SHP77 (cell line): Measurements from ENCODE around the gene UBE2I.
"Not testable (repeated sequence)": the region's sequence is repeated elsewhere in the genome, so short reads cannot be mapped to it uniquely, and the experiment has no call there.

Source experiments
- DNase-seq, 2 experiments: peaks; one replicate each; lab custom pipeline; 2025; lab: John Stamatoyannopoulos, UW

The UBE2I gene

DNA sequence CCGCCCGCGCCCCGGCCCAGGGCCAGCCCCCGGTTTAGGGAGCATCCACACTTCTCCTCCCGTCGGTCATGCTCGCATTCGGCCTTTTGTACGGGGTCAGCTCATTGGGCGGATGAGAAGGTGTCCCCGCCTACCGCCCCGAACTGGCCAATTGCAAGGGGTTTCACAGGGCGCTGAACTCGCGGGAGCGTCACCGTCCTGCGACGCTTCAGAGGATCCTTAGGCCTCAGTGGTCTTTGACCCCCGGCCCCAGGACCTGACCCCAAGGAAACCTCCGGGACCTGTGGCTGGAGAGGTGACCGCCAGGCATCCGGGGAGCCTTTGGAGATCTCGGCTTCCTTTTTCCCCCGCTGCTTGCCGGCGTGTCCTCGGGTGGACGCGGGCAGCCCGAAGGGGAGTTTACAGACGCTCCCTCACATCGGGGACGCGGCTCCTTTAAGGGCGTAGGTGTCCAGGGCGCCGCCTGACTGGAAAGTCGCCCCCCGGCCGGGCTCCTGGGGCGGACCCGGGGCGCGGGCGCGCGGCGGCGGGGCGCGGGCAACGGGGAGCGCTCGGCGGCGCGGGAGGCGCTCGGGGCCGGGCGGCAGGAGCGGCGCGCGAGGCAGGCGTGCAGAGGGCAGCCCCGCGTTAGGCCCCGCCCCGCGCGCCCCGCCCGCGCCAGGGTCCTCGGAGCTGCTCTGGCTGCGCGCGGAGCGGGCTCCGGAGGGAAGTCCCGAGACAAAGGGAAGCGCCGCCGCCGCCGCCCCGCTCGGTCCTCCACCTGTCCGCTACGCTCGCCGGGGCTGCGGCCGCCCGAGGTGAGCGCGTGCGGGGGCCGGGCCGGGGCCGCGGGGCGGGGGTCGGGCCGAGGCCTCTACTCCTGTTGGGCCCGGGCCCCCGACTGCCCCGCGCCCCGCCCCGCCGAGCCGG lies at the start of gene UBE2I:
Gene UBE2I, plus strand, starts transcription at position 660 of the 909 bp plus-strand sequence. CDS start 4,395 bp downstream, outside the sequence.
- peak; percentile 91 to 93 for DNase-seq

DNA sequence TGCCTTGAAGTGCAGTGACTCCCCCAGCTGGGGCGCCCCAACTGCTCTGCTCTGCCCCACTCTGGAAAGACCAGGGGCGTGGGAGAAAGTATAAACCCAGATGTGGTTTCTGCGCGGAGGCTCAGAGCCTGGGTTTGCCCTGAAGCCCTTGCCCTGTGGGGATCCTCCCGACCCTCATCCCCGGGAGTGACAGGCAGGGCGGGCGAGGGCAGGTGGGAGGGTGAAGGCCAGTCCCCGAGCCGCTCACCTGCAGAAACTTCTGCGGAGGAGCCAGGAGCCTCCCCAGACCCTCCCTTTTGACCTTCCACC lies 49.7 kb upstream of the UBE2I start:
- DNase-seq = no peak

DNA sequence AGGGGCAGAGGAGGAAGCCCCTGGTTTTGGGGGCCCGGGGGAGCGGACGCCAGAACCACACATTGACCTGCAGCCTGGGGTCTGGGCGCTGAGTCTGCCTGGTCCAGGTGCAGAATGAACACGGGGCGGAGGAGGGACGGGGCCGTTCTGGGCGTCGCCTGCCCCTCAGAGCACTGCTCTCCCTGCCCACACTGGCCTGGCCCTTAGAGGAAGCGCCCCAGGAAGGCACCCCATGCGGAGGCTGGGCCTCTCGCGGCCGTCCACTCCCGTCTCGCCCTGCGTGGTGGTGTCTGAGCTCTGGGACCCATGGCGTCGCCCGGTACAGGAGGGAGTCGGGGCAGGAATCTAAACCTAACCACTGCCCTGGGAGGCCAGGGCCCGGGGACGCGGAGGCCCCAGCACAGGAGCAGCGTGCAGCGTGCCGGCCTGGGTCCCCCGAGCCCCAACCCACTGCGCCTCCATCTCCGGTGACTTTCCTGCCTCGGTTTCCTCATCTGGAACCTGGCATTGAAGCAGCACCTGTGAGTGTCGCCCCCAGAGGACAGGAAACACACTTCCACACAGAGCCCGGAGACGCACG lies 49.2 kb upstream of the UBE2I start:
- no peak for DNase-seq

DNA sequence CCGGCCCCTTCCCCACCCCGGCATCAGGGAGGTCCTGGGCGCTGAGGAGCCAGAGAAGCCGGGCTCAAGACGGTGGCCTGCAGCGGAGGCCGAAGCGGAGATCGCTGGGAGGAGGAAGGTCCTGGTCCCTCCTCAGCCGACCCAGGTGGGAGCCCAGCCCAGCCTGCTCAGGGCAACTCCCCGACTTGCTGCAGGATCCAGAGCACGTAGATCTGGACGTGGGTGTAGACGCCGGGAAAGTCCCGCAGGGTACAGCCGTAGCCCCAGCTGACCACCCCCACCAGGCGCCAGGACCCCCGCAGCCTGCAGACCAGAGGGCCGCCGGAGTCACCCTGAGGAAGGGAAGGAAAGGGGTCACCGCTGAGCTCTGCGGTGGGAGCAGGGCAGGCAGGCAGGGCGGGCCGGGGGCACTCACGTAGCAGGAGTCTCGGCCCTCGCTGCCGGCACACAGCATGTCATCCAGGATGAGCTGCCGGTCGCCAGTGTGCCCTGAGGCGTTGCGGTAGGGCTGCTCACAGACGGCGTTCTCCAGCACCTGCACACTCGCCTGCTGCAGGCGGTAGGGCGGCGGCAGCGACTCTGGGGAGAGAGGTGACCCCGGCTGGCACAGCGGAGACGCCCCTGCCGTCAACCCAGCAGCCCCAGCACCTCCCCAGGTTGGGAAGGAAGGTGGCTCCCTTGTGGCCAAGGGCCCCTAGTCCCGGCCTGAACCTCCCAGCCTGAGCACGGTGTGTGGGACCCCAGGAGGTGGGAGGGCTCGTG lies 48.1 kb upstream of the UBE2I start:
- DNase-seq = no peak

DNA sequence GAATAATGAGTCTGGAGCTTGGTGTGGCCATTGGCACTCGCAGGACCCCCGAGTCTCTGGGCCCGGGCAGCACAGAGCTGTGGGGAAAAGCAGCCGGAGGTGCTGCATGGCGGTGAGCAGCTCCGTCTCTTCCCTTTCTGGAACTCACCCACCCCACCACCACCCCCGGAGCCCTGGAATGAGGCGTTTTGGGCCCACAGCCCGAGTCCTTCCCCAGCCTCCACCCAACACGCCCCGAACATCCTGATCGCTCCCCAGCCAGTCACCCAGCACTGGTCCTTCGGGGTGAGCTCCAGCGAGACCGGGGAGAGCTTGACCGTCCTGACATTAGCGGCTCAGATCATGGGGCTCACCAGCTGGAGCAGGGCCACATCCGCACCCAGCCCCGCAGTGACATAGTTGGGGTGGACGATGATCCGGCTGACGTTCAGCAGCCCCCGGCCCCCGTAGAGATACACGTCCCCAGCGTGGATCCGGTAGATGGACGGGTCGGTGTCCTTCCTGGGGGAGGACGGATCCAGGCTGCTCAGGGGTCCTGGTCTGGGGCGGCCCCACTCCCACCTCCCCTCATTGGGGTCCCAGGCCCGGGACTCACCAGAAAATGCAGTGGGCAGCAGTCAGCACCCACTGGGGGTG lies 47.1 kb upstream of the UBE2I start:
- DNase-seq = no peak

DNA sequence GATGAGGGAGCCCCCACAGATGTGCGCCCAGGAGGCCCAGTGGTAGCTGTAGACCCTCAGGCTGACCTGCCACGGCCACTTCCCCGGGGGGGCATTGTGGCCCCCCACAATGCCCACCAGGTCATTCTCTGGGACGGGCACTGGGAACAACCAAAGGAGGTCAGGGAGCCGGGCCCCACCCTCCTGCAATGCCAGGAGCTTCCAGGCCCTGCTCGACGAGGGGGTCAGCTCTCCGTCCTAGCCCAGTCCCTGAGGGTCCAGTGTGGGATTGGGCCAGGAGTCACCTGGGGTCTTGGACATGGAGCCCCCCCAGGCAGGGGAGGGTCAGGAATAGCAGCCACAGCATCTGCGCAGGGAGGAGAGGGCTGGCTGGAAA lies 46.6 kb upstream of the UBE2I start:
- no peak for DNase-seq

DNA sequence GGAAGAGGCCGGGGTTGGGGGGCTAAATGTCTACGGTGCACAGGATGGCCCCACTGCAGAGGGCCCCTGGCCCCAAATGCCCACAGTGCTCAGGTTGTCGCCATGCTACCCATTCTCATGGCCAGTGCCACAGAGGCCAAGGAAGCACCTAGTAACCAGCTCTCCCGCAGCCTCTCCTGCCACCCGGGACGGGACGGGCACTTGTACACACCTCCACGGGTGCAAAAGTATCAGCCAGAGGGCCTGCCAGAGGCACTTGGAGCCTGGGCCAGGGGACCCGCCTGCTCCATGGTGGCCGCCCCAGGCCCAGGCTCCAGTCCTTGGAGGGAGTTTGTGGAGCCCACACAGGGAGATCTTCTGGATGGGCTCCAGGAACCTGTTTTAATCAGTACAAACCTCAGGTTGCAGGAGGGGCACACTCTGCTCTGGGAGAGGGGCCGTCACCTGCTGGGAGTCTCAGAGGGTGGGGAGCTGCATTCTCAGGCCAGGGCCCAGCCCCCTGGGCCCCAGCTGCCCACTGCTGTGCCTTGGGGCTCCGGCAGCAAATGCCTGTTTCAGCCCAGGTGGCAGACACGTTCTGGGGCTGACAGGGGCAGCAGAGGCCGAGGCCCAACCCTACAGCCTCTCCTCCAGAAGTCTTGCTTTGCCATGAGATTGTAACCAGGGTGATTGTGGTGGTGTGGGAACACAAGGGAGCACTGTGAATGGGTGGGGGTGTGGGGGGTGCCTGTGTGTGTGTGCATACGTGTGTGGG lies 45.7 kb upstream of the UBE2I start:
- DNase-seq = no peak

DNA sequence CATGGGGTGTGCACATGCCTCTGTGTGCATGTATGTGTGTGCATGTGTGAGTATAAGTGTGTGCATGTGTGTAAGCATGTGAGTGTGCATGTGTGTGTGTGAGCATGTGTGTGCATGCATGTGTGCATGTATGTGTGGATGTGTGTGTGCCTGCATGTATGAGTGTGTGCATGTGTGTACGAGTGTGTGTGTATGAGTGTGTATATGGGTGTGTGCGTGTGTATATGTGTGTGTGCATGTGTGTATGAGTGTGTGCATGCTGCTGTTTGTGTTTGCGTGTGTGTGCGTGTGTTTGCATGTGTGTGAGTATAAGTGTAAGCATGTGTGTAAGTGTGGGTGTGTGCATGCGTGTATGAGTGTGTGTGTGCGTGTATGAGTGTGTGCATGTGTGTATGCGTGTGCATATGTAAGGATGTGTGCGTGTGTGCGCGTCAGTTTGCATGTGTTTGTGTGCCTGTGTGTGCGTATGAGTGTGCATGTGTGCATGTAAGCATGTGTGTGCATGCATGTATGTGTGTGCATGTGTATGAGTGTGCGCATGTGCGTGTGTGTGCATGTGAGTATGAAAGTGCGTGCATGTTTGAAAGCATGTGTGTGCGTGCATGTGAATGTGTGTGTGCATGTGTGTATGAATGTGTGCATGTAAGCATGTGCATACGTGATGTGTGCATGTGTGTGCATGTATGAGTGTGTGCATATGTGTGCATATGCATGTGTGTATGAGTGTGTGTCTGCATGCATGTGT lies 44.9 kb upstream of the UBE2I start:
- DNase-seq = no peak

DNA sequence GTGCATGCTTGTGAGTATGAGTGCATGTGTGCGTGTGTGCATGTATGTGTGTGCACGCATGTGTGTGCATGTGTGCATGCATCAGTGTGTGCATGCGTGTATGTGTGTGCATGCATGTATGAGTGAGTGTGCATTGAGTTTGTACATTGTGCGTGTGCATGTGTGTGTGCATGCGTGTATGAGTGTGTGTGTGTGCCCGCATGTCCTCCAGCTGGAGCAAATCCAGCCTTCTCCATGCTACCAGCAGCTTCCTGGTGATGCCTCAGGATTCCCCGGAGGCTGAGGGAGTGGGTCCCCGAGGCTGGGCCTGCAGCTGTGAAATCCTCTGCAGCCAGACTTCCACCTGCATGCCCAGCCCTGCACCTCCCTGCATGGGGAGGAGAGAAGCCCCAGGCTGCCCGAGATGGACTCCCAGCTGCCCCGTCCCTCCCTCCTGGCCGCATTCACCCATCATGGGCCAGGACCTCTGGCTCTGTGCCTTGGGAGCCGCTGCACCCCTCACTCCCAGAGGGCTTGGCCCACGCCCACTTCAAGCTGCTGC lies 44.3 kb upstream of the UBE2I start:
- DNase-seq = no peak

DNA sequence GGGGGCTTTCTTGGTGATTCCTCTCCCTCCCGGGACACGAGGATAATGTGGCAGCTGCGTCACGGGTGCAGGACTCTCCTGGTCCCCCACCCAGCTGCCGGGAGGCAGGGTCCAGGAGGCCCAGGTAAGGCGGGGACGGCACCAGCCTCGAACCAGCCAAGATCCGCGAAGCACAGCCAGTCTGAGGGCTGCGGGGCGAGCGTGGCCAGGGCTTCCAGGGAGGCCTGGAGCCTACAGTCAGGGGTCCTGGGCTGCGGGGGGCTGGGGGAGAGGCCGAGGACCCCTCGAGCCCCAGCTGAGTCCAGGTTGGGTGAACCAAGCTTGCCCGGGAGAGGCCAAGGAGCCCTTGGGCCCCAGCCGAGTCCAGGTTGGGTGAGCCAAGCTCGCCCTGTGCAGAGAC lies 43.6 kb upstream of the UBE2I start:
- DNase-seq = no peak

DNA sequence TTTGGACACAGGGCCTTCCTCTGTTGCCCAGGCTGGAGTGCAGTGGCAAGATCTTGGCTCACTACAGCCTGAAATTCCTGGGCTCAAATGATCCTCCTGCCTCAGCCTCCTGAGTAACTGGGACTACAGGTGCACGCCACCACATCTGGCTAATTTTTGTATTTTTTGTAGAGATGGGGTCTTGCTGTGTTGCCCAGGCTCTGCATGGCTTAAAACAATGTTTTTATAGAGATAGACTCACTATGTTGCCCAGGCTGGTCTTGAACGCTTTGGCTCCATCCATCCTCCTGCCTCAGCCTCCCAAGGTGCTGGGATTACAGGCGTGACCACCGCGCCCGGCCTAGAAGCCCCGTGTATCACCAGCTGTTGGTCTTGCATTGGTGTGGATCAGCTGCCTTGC lies 40.0 kb upstream of the UBE2I start:
- DNase-seq = not testable (repeated sequence)

DNA sequence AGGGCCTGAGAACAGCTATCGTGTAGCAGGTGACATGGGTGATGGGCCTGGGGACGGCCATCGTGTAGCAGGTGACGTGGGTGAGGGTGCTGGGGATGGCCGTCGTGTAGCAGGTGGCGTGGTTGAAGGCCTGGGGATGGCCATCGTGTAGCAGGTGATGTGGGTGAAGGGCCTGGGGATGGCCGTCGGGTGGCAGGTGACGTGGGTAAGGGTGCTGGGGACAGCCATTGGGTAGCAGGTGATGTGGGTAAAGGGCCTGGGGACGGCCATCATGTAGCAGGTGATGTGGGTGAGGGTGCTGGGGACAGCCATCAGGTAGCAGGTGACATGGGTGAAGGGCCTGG lies 38.1 kb upstream of the UBE2I start:
- peak; percentile 84 for DNase-seq

DNA sequence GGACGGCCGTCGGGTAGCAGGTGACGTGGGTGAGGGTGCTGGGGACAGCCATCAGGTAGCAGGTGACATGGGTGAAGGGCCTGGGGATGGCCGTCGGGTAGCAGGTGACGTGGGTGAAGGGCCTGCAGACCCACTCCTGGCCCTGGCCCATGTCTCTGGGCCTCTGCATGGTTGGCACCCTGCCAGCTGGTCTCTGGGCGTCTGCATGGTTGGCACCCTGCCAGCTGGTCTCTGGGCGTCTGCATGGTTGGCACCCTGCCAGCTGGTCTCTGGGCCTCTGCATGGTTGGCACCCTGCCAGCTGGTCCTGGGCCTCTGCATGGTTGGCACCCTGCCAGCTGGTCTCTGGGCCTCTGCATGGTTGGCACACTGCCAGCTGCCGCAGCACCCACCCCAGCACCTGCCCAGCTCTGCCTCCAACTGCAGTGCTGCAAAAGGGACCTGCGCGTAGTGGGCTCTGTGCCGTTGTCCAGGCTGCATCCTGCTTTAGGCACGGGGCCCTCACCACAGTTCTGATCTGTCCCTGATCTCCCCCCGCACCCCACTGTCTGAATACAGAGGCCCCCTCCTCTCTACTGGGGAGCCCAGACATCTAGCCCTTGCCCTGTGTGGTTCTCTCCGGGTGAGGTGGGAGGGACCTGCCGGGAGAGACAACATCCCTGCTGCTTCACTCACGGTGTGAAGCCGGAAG lies 37.6 kb upstream of the UBE2I start:
- peak; percentile 73 to 76 for DNase-seq

DNA sequence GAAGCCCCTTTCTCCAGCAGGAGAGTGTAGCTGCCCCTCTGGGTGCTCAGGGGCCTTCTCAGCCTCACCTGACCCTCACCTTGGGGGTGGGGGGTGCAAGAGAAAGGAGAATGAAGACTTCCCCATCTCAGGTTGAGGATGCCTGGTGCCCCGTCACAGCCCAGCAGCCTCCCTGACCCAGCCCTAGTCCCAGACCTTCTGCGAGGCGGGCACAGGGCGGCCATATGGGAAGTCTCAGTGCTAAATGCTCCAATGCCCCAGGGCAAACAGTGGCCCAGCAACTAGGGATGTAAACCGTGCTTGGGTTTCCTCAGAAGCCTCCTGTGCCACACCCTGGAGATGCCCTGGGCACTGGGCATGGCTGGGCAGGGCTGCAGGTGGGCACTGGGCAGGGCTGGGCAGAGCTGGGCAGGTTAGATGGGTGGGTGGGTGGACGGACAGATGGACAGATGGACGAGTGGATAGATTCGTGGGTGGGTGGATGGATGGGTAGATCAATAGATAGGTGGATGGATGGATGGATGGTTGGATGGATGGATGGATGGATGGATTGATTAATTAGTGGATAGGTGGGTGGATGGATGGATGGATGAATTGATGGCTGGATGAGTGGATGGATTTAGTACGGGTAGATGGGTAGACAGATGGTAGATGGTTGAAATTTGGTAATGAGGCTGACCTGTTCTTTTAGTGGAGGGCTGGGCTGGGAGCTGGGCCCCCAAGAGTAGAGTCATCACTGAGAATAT lies 36.8 kb upstream of the UBE2I start:
- no peak for DNase-seq

DNA sequence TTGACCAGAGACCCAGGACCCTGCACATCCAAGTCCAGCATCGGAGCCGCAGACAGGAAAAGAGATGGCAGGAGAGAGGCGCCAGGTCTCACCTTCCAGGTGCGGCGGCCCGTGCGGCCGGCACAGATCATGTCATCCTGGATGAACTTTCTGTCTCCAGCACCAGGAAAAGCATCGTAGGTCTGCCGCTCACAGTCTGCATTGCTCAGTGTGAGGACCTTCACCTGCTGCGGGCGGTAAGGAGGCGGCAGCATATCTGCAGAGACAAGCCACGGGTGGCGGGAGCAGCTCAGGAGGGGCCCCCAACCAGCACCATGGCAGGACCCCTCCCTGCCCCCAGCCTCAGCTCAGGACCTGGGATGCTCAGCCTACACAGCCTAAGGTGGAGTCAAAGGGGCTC lies 35.6 kb upstream of the UBE2I start:
- no peak for DNase-seq

DNA sequence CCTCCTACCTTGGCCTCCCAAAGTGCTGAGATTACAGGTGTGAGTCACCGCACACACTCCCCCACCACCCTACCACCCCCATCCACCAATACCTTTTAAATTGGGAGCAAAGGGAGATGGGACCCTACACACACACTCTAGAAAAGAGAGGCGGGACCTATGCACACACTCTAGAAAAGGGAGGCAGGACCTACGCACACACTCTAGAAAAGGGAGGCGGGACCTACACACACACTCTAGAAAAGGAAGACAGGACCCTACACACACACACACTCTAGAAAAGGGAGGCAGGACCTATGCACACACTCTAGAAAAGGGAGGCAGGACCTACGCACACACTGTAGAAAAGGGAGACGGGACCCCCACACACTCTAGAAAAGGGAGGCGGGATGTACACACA lies 34.7 kb upstream of the UBE2I start:
- no peak for DNase-seq

DNA sequence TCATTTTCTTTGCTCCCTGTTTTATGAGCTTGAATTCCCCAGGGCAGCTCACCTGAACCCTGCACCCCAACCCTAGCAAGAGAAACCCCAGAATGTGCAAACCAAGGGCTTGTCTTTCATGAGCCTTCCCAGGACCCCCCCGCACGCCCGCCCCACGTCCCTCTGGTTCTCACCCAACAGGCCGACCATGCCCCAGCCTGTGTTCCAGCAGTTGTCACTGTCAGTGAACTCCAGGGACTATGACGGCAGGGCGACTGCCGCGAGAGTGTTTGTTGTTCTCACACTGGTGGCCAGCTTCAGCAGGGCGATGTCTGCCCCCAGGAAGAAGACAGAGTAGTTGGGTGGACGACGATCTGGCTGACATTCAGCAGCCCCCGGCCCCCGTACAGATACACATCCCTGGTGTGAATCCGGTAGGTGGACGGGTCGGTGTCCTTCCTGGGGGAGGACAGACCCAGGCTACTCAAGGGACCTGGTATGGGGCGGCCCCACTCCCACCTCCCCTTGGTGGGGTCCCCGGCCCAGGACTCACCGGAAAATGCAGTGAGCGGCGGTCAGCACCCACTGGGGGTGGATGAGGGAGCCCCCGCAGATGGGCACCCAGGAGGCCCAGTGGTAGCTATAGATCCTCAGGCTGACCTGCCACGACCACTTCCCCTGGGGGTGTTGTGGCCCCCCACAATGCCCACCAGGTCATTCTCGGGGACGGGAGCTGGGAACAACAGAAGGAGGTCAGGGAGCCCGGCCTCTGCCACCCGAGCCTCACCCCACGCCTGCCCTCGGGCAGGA lies 33.5 kb upstream of the UBE2I start:
- DNase-seq = no peak

DNA sequence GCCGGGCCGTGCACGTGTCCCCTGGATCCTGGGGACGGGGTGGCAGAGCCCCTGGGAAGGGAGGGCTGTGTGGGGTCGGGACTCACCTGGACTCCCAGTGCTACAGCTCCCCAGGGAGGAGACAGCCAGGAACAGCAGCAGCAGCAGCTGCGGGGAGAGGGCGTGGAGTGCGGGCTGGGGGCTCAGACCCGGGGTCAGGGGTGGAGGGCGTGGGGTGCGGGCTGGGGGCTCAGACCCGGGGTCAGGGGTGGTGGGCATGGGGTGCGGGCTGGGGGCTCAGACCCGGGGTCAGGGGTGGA lies 32.9 kb upstream of the UBE2I start:
- DNase-seq = no peak

DNA sequence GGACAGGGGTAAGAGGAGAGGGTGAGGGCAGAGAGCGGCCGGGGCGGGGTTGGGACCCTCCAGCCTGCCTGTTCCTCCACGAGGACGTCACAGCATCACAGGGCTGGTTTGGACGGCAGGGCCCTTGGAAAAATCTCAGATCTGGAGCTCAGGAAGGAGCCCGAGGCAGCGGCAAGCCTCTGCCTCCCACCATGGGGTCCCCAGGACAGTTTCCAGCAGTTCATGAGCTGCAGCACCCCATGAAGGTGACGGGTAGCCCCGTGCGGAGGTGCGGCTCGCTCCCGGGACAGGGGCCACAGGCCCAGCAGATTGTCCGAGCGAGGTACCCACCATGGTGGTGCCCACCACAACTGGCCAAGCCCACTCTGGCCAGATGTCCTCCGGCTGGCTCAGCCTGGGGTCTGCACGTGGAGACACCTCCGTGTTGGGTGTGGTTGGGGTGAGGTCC lies 32.3 kb upstream of the UBE2I start:
- no peak for DNase-seq
